GM23338 (cell line): ENCODE data around the gene PITPNC1. TPM values are rescaled to one million over a fixed set of nuclear protein-coding genes. Genes with fewer than 3 reads are reported as not detected.
A peak's percentile ranks its signal among the peaks of the same experiment; 100 is the strongest.

Experiments used
- ATAC-seq: fragments of 200-7000 bp; cut with Tn5 transposase; 3 replicates; pipeline ENCODE4 v1.9.1; 2020
- DNase-seq: peaks from one replicate; pipeline ENCODE4 v3.0.0-alpha.2; 2015; ENCODE audit warnings: low spot score
- H2AFZ ChIP-seq: fragments of 200-600 bp; sonication (generic); 2 replicates; pipeline ENCODE4 v1.8.0; 2016; ENCODE audit warnings: antibody characterized with exemption, mild to moderate bottlenecking, moderate library complexity
- H3F3A ChIP-seq: fragments of 200-600 bp; sonication (generic); replicated peaks from 2 replicates; pipeline ENCODE4 v1.8.0; 2017; ENCODE audit warnings: antibody characterized with exemption, mixed run types, low read depth
- H3K27ac ChIP-seq: fragments of 200-600 bp; sonication (generic); 2 replicates; pipeline ENCODE4 v1.6.1; 2016; ENCODE audit warnings: low read depth
- H3K27me3 ChIP-seq: fragments of 200-600 bp; sonication (generic); 2 replicates; pipeline ENCODE4 v1.8.0; 2016; ENCODE audit warnings: mild to moderate bottlenecking, mixed run types, moderate library complexity; ENCODE audit not compliant: insufficient read depth
- H3K36me3 ChIP-seq: fragments of 200-600 bp; sonication (generic); 2 replicates; pipeline ENCODE4 v1.8.0; 2016; ENCODE audit warnings: mild to moderate bottlenecking; ENCODE audit not compliant: insufficient read depth
- H3K4me1 ChIP-seq: fragments of 200-600 bp; sonication (generic); 2 replicates; pipeline ENCODE4 v1.8.0; 2016; ENCODE audit warnings: mild to moderate bottlenecking, moderate library complexity; ENCODE audit not compliant: insufficient read depth
- H3K4me2 ChIP-seq: fragments of 200-600 bp; sonication (generic); 2 replicates; pipeline ENCODE4 v1.7.1; 2017; ENCODE audit warnings: mixed run types
- H3K4me3 ChIP-seq: fragments of 200-600 bp; sonication (generic); 2 replicates; pipeline ENCODE4 v1.6.1; 2016; ENCODE audit warnings: mixed run types
- H3K79me2 ChIP-seq: fragments of 200-600 bp; sonication (generic); replicated peaks from 2 replicates; pipeline ENCODE4 v1.8.0; 2017; ENCODE audit warnings: mild to moderate bottlenecking; ENCODE audit not compliant: insufficient read depth
- H3K9me2 ChIP-seq: fragments of 200-600 bp; sonication (generic); 2 replicates; pipeline ENCODE4 v1.8.0; 2017; ENCODE audit not compliant: insufficient read depth
- H4K20me1 ChIP-seq: fragments of 200-600 bp; sonication (generic); replicated peaks from 2 replicates; pipeline ENCODE4 v1.8.0; 2017; ENCODE audit warnings: mild to moderate bottlenecking; ENCODE audit not compliant: insufficient read depth
- H3K27ac Mint-ChIP-seq: 2 replicates; pipeline ENCODE4 v1.8.0; 2020; ENCODE audit warnings: inconsistent platforms, mild to moderate bottlenecking, moderate library complexity, mixed read lengths
- H3K27me3 Mint-ChIP-seq: 3 replicates; pipeline ENCODE4 v1.8.0; 2022; ENCODE audit warnings: low read depth, mild to moderate bottlenecking, moderate library complexity, mixed read lengths, inconsistent platforms; ENCODE audit not compliant: insufficient read depth, poor library complexity
- H3K36me3 Mint-ChIP-seq: 3 replicates; pipeline ENCODE4 v1.8.0; 2021; ENCODE audit warnings: low read depth, mild to moderate bottlenecking, inconsistent platforms, moderate library complexity, mixed read lengths
- H3K4me1 Mint-ChIP-seq: 3 replicates; pipeline ENCODE4 v1.8.0; 2020; ENCODE audit warnings: mild to moderate bottlenecking, inconsistent platforms, mixed read lengths
- H3K4me3 Mint-ChIP-seq: 3 replicates; pipeline ENCODE4 v1.8.0; 2021; ENCODE audit warnings: moderate library complexity, mild to moderate bottlenecking, inconsistent platforms, mixed read lengths
- H3K9me3 Mint-ChIP-seq: 3 replicates; pipeline ENCODE4 v1.8.0; 2020; ENCODE audit warnings: moderate library complexity, mild to moderate bottlenecking, inconsistent platforms, mixed read lengths
- CREB1 ChIP-seq: fragments of 250-450 bp; sonication (Bioruptor Pico); IDR thresholded peaks from 2 replicates; pipeline ENCODE4 v1.5.0; 2020; ENCODE audit warnings: low read depth, mild to moderate bottlenecking, moderate library complexity
- ETS1 ChIP-seq: IDR thresholded peaks from 2 replicates; pipeline ENCODE4 v1.6.1; 2016; ENCODE audit warnings: antibody characterized with exemption
- EZH2 ChIP-seq: fragments of 200-600 bp; sonication (generic); IDR thresholded peaks from one replicate; pipeline ENCODE4 v1.8.0; 2017; ENCODE audit warnings: antibody characterized with exemption, mild to moderate bottlenecking, low read depth; ENCODE audit not compliant: unreplicated experiment
- JUNB ChIP-seq: IDR thresholded peaks from one replicate; pipeline ENCODE4 v1.6.1; 2016; ENCODE audit warnings: antibody characterized with exemption; ENCODE audit not compliant: unreplicated experiment
- NANOG ChIP-seq: IDR thresholded peaks from 2 replicates; pipeline ENCODE4 v1.6.1; 2016; ENCODE audit warnings: antibody characterized with exemption, borderline replicate concordance
- POLR2AphosphoS5 ChIP-seq: IDR thresholded peaks from 2 replicates; pipeline ENCODE4 v1.6.1; 2016; ENCODE audit warnings: antibody characterized with exemption, low read depth
- REST ChIP-seq: IDR thresholded peaks from one replicate; pipeline ENCODE4 v1.6.1; 2018; ENCODE audit warnings: antibody characterized with exemption; ENCODE audit not compliant: unreplicated experiment
- ZNF114 ChIP-seq: fragments of 250-450 bp; sonication (Bioruptor Pico); IDR thresholded peaks from 2 replicates; pipeline ENCODE4 v1.5.0; 2020; ENCODE audit warnings: mild to moderate bottlenecking, moderate library complexity
- ZNF331 ChIP-seq: fragments of 250-450 bp; sonication (Bioruptor Pico); IDR thresholded peaks from 2 replicates; pipeline ENCODE4 v1.5.0; 2020; ENCODE audit warnings: low read depth, mild to moderate bottlenecking, moderate library complexity
- ZNF462 ChIP-seq: fragments of 250-450 bp; sonication (Bioruptor Pico); IDR thresholded peaks from 2 replicates; pipeline ENCODE4 v1.5.0; 2020; ENCODE audit warnings: mild to moderate bottlenecking, moderate library complexity
- polyA plus RNA-seq: library from polyadenylated mRNA; unstranded; fragments of >200 nt; fragmentation: Nextera tagmentation; extraction: Ambion mirVana; gene quantifications from 2 replicates; pipeline ENCODE4 v1.2.1, GENCODE V29; 2016
- total RNA-seq: library from RNA; depleted of rRNA; stranded (reverse); fragments of >200 nt; shearing (Covaris generic); gene quantifications from 2 replicates; pipeline ENCODE4 v1.2.3, GENCODE V29; 2014

PITPNC1 gene
- total and polyA plus RNA-seq, 2 experiments from 2014 or later: 23.0 to 32.6 TPM

GRCh38 chr17:67716405-67716798 lies 339.3 kb downstream of the PITPNC1 start:
- Histone ChIP-seq H4K20me1 (peaks cover 3% of the 10 kb centered on the region; the same call in 1 of the 2 replicates), H3K9me2 (no peaks in the 10 kb centered on the region), H3K4me1 (peaks cover 17% of the 10 kb centered on the region), H3K4me3 (no peak overlapping the region), H3K79me2 (peaks cover 33% of the 10 kb centered on the region), H3K27me3 (no peaks in the 10 kb centered on the region), H2AFZ (no peak overlapping the region; the same call in 1 of the 2 replicates), H3K36me3 (peaks cover 19% of the 10 kb centered on the region), H3F3A (peaks cover 11% of the 10 kb centered on the region; the same call in 1 of the 2 replicates), H3K27ac (no peak overlapping the region; the same call in 1 of the 2 replicates), H3K4me2 (no peak overlapping the region)
- Mint-ChIP-seq H3K4me3 (peak overlapping the region; percentile 98; the same call in 1 of the 3 replicates), H3K27me3 (peaks cover 6% of the 10 kb centered on the region), H3K27ac (no peak overlapping the region), H3K4me1 (peaks cover 8% of the 10 kb centered on the region), H3K36me3 (peaks cover 23% of the 10 kb centered on the region), H3K9me3 (peaks cover 7% of the 10 kb centered on the region; the same call in 2 of the 3 replicates)
- ATAC-seq (no peak), DNase-seq (no peak)
- TF ChIP-seq JUNB (no peak), ETS1 (no peak), REST (no peak), ZNF462 (CRISPR knock-in tag) (no peak), EZH2 (no peak), ZNF331 (CRISPR knock-in tag) (no peak), ZNF114 (CRISPR knock-in tag) (no peak), POLR2AphosphoS5 (no peak), NANOG (no peak), CREB1 (no peak)
